ENCODE results near the gene MS4A6E.
"Not testable (repeated sequence)": the region's sequence is repeated elsewhere in the genome, so short reads cannot be mapped to it uniquely, and the experiment has no call there.

MS4A6E gene

GRCh38 chr11:60338053-60338452, 11.0 kb downstream of the MS4A6E start:
- DNase-seq = no peak

GRCh38 chr11:60339356-60339755, 12.3 kb downstream of the MS4A6E start:
- DNase-seq = no peak

GRCh38 chr11:60343094-60343704, 16.1 kb downstream of the MS4A6E start:
- peak; percentile 5 for DNase-seq

GRCh38 chr11:60344146-60344545, 17.1 kb downstream of the MS4A6E start:
- DNase-seq = no peak

- DNase-seq = no peak
Observed at GRCh38 chr11:60345489-60345888, 18.4 kb downstream of the MS4A6E start.

GRCh38 chr11:60347084-60347797, 20.2 kb downstream of the MS4A6E start:
- no peak for DNase-seq

GRCh38 chr11:60348116-60348515, 21.1 kb downstream of the MS4A6E start:
- no peak for DNase-seq

- DNase-seq = no peak
Observed at GRCh38 chr11:60349990-60350389, 22.9 kb downstream of the MS4A6E start.

GRCh38 chr11:60357771-60358170, 30.7 kb downstream of the MS4A6E start:
- DNase-seq = no peak

GRCh38 chr11:60360621-60361020, 33.6 kb downstream of the MS4A6E start:
- DNase-seq = no peak

- DNase-seq = no peak
Observed at GRCh38 chr11:60362241-60362640, 35.2 kb downstream of the MS4A6E start.

GRCh38 chr11:60363542-60364470, 36.8 kb downstream of the MS4A6E start:
- DNase-seq = peak; percentile 57

GRCh38 chr11:60366262-60366904, 39.3 kb downstream of the MS4A6E start:
- not testable (repeated sequence) for DNase-seq

- no peak for DNase-seq
Observed at GRCh38 chr11:60367009-60367408, 40.0 kb downstream of the MS4A6E start.

- DNase-seq = no peak
Observed at GRCh38 chr11:60367896-60368295, 40.8 kb downstream of the MS4A6E start.

- DNase-seq = no peak
Observed at GRCh38 chr11:60370252-60370810, 43.3 kb downstream of the MS4A6E start.

- DNase-seq = peak; percentile 56
Observed at GRCh38 chr11:60370811-60371298, 43.8 kb downstream of the MS4A6E start.

GRCh38 chr11:60371386-60371785, 44.3 kb downstream of the MS4A6E start:
- no peak for DNase-seq

- no peak for DNase-seq
Observed at GRCh38 chr11:60371854-60372253, 44.8 kb downstream of the MS4A6E start.

- no peak for DNase-seq
Observed at GRCh38 chr11:60372767-60373166, 45.7 kb downstream of the MS4A6E start.

GRCh38 chr11:60375316-60375715, 48.3 kb downstream of the MS4A6E start:
- DNase-seq = no peak

GRCh38 chr11:60376601-60377000, 49.5 kb downstream of the MS4A6E start:
- DNase-seq = no peak
